MM.1S (cell line): Measurements from ENCODE around the gene TOLLIP.

ENCODE experiments used
- DNase-seq: peaks from one replicate; pipeline ENCODE4 v3.0.0-alpha.2; 2015
- H2AFZ ChIP-seq: fragments of 300-600 bp; sonication (generic); 2 replicates; pipeline ENCODE4 v1.6.0; 2016; ENCODE audit warnings: antibody characterized with exemption, low read length
- H3F3A ChIP-seq: fragments of 300-600 bp; sonication (generic); 2 replicates; pipeline ENCODE4 v1.6.1; 2016; ENCODE audit warnings: mild to moderate bottlenecking, antibody characterized with exemption, low read length, moderate library complexity, mixed read lengths; ENCODE audit not compliant: insufficient read depth
- H3K27ac ChIP-seq: fragments of 300-600 bp; sonication (generic); 2 replicates; pipeline ENCODE4 v1.5.1; 2016; ENCODE audit warnings: mild to moderate bottlenecking, low read length
- H3K27me3 ChIP-seq: fragments of 300-600 bp; sonication (generic); replicated peaks from 2 replicates; pipeline ENCODE4 v1.6.0; 2016; ENCODE audit warnings: low read length; ENCODE audit not compliant: insufficient read depth
- H3K36me3 ChIP-seq: fragments of 300-600 bp; sonication (generic); replicated peaks from 2 replicates; pipeline ENCODE4 v1.6.1; 2016; ENCODE audit warnings: mild to moderate bottlenecking, low read length, mixed read lengths; ENCODE audit not compliant: insufficient read depth
- H3K4me1 ChIP-seq: fragments of 300-600 bp; sonication (generic); 2 replicates; pipeline ENCODE4 v1.6.1; 2016; ENCODE audit warnings: low read length, mixed read lengths
- H3K4me2 ChIP-seq: fragments of 300-600 bp; sonication (generic); 2 replicates; pipeline ENCODE4 v1.6.0; 2016; ENCODE audit warnings: low read depth, low read length
- H3K4me3 ChIP-seq: fragments of 300-600 bp; sonication (generic); 2 replicates; pipeline ENCODE4 v1.5.1; 2016; ENCODE audit warnings: low read length, mixed read lengths
- H3K79me2 ChIP-seq: fragments of 300-600 bp; sonication (generic); 2 replicates; pipeline ENCODE4 v1.6.1; 2016; ENCODE audit warnings: mixed run types, low read length, mixed read lengths
- H3K9ac ChIP-seq: fragments of 300-600 bp; sonication (generic); 2 replicates; pipeline ENCODE4 v1.6.1; 2016; ENCODE audit warnings: low read length, mixed read lengths
- H3K9me2 ChIP-seq: fragments of 300-600 bp; sonication (generic); replicated peaks from 2 replicates; pipeline ENCODE4 v1.6.1; 2016; ENCODE audit warnings: mild to moderate bottlenecking, low read length, mixed read lengths; ENCODE audit not compliant: insufficient read depth
- H3K9me3 ChIP-seq: fragments of 300-600 bp; sonication (generic); replicated peaks from 2 replicates; pipeline ENCODE4 v1.6.1; 2016; ENCODE audit warnings: mild to moderate bottlenecking, low read length, mixed read lengths; ENCODE audit not compliant: insufficient read depth
- H4K20me1 ChIP-seq: fragments of 300-600 bp; sonication (generic); 2 replicates; pipeline ENCODE4 v1.6.1; 2016; ENCODE audit warnings: mild to moderate bottlenecking, low read length, moderate library complexity, mixed read lengths; ENCODE audit not compliant: insufficient read depth
- CTCF ChIP-seq: fragments of 300-600 bp; sonication (generic); IDR thresholded peaks from 2 replicates; pipeline ENCODE4 v1.5.1; 2016; ENCODE audit warnings: antibody characterized with exemption, low read length, mixed read lengths
- EZH2 ChIP-seq: fragments of 300-600 bp; sonication (generic); optimal IDR thresholded peaks from 2 replicates; pipeline ENCODE3; 2017; ENCODE audit warnings: low read depth, mild to moderate bottlenecking, antibody characterized with exemption, low read length, mixed read lengths
- EZH2phosphoT487 ChIP-seq: fragments of 300-600 bp; sonication (generic); IDR thresholded peaks from 2 replicates; pipeline ENCODE4 v1.6.1; 2018; ENCODE audit warnings: antibody characterized with exemption, low read length

The TOLLIP gene

GRCh38 chr11:1277936-1278512, 31.4 kb downstream of the TOLLIP start:
- no peaks in the 10 kb centered on the region for H3F3A ChIP-seq
- no peaks in the 10 kb centered on the region for H3K79me2 ChIP-seq
- no peaks in the 10 kb centered on the region for H3K9me2 ChIP-seq
- H3K4me2 ChIP-seq, result no peak overlapping the region
- no peaks in the 10 kb centered on the region for H3K36me3 ChIP-seq
- H3K9ac ChIP-seq, result no peak overlapping the region
- H3K4me3 ChIP-seq, result no peak overlapping the region
- TF ChIP-seq EZH2phosphoT487 (no peak), EZH2 (no peak), CTCF (no peak)
- DNase-seq, result no peak
- no peaks in the 10 kb centered on the region for H3K4me1 ChIP-seq
- no peaks in the 10 kb centered on the region for H4K20me1 ChIP-seq
- H3K27ac ChIP-seq, result no peak overlapping the region
- no peaks in the 10 kb centered on the region for H3K9me3 ChIP-seq
- no peaks in the 10 kb centered on the region for H3K27me3 ChIP-seq
- H2AFZ ChIP-seq, result no peak overlapping the region

GRCh38 chr11:1276866-1277615, 32.4 kb downstream of the TOLLIP start:
- H3K4me1 ChIP-seq, result no peaks in the 10 kb centered on the region
- no peaks in the 10 kb centered on the region for H3K9me3 ChIP-seq
- H3K27me3 ChIP-seq, result no peaks in the 10 kb centered on the region
- no peaks in the 10 kb centered on the region for H3F3A ChIP-seq
- H3K9ac ChIP-seq, result no peak overlapping the region
- no peak for DNase-seq
- no peak overlapping the region for H2AFZ ChIP-seq
- no peaks in the 10 kb centered on the region for H3K9me2 ChIP-seq
- no peaks in the 10 kb centered on the region for H4K20me1 ChIP-seq
- H3K79me2 ChIP-seq, result no peaks in the 10 kb centered on the region
- TF ChIP-seq EZH2, result no peak
- no peak for TF ChIP-seq EZH2phosphoT487
- no peak for TF ChIP-seq CTCF
- H3K27ac ChIP-seq, result no peak overlapping the region
- no peak overlapping the region for H3K4me2 ChIP-seq
- H3K36me3 ChIP-seq, result no peaks in the 10 kb centered on the region
- H3K4me3 ChIP-seq, result no peak overlapping the region

GRCh38 chr11:1276041-1276790, 33.2 kb downstream of the TOLLIP start:
- H3K27ac ChIP-seq, result no peak overlapping the region
- no peaks in the 10 kb centered on the region for H3K4me1 ChIP-seq
- H3F3A ChIP-seq, result no peaks in the 10 kb centered on the region
- H3K4me3 ChIP-seq, result no peak overlapping the region
- H3K27me3 ChIP-seq, result no peaks in the 10 kb centered on the region
- H2AFZ ChIP-seq, result no peak overlapping the region
- DNase-seq, result no peak
- H3K36me3 ChIP-seq, result no peaks in the 10 kb centered on the region
- no peaks in the 10 kb centered on the region for H4K20me1 ChIP-seq
- H3K9me2 ChIP-seq, result no peaks in the 10 kb centered on the region
- TF ChIP-seq EZH2phosphoT487, result no peak
- TF ChIP-seq CTCF, result no peak
- TF ChIP-seq EZH2, result no peak
- no peak overlapping the region for H3K9ac ChIP-seq
- H3K9me3 ChIP-seq, result no peaks in the 10 kb centered on the region
- no peak overlapping the region for H3K4me2 ChIP-seq
- H3K79me2 ChIP-seq, result no peaks in the 10 kb centered on the region
